GM12892 (cell line): Measurements from ENCODE around the gene RIC1.
A peak's percentile ranks its signal among the peaks of the same experiment; 100 is the strongest.
"Not testable (repeated sequence)": the region's sequence is repeated elsewhere in the genome, so short reads cannot be mapped to it uniquely, and the experiment has no call there.

Source experiments
- DNase-seq: peaks from one replicate; pipeline ENCODE4 v3.0.0; 2011; ENCODE audit not compliant: insufficient read length
- FAIRE-seq: peaks from 2 replicates; lab custom pipeline; 2011; peaks lifted over from hg19 to GRCh38; lab: Jason Lieb, UNC
- POLR2A ChIP-seq: IDR thresholded peaks from 2 replicates; pipeline ENCODE4 v1.6.1; 2011; ENCODE audit warnings: low read depth, low read length, control low read depth
- POLR2AphosphoS5 ChIP-seq: IDR thresholded peaks from 2 replicates; pipeline ENCODE4 v1.6.1; 2011; ENCODE audit warnings: low read depth, low read length, control low read depth
- TAF1 ChIP-seq: IDR thresholded peaks from 2 replicates; pipeline ENCODE4 v1.6.1; 2011; ENCODE audit warnings: low read depth, mild to moderate bottlenecking, control low read depth, low read length, borderline replicate concordance

RIC1 gene

DNA sequence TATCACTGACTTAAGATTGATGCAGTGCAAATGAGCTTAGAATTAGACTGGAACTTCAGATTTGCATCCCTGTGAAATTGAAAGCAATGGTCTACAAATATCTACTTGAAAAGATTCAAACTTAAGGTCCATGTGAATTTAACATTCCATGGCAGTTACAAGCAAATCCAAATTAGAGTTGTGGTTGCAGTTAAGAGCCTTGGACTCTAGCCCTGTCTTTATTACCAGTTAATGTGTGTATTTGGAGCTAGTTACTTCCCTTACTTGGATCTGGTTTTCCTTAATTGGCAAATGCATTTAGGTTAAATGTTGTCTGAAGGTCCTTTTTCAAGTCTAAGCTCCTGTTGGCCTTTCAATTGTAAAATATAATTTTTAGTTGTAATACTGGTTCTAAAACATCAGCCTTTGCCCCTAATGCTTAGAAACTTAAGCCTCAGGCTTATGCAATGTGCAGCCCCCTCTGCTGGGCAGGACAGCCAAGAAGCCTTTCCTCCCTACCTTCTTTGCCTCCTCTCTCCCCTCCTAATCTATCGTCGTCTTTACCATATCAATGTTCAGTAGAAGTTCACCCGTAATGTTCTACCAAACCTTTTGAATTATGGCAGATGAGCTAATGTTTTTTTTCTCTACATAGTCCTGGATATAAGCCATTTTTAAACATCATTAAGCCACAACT is 144.6 kb downstream of the RIC1 start:
- TF ChIP-seq TAF1 (no peak), POLR2A (no peak), POLR2AphosphoS5 (no peak)
- DNase-seq (no peak), FAIRE-seq (peak; percentile 65)

DNA sequence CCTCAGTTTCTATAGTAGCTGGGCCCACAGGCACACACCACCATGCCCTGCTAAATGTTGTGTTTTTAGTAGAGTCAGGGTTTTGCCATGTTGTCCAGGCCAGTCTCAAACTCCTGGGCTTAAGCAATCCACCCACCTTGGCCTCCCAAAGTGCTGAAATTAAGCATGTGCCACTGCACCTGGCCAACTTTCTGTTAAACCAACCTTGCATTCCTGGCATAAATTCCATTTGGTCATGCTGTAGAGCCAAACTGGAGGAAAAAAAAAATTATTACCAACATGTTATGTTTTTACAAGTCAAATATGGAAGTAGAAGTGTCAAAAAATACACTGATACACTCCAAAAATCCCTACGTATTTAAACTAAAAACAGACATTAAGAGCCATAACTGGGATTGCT is 149.9 kb downstream of the RIC1 start:
- FAIRE-seq (no peak), DNase-seq (no peak)
- TF ChIP-seq POLR2A (no peak), POLR2AphosphoS5 (no peak), TAF1 (no peak)

DNA sequence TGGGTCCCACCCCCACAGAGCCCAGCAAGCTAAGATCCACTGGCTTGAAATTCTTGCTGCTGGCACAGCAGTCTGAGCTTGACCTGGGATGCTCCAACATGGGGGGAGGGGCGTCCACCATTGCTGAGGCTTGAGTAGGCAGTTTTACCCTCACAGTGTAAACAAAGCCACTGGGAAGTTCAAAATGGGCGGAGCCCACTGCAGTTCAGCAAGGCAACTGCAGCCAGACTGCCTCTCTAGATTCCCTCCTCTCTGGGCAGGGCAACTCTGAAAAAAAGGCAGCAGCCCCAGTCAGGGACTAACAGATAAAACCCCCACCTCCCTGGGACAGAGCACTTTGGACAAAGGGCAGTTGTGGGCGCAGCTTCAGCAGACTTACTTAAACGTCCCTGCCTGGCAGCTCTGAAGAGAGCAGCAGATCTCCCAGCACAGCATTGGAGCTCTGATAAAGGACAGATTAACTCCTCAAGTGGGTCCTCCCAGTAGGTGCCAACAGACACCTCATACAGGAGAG is 150.9 kb downstream of the RIC1 start:
- DNase-seq, FAIRE-seq: not testable (repeated sequence)

DNA sequence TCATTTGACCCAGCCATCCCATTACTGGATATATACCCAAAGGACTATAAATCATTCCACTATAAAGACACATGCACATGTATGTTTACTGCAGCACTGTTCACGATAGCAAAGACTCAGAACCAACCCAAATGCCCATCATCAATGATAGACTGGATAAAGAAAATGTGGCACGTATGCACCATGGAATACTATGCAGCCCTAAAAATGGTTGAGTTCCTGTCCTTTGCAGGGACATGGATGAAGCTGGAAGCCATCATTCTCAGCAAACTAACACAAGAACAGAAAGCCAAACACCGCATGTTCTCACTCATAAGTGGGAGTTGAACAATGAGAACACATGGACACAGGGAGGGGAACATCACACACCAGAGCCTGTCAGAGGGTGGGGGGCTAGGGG is 154.5 kb downstream of the RIC1 start:
- DNase-seq, FAIRE-seq: not testable (repeated sequence)

DNA sequence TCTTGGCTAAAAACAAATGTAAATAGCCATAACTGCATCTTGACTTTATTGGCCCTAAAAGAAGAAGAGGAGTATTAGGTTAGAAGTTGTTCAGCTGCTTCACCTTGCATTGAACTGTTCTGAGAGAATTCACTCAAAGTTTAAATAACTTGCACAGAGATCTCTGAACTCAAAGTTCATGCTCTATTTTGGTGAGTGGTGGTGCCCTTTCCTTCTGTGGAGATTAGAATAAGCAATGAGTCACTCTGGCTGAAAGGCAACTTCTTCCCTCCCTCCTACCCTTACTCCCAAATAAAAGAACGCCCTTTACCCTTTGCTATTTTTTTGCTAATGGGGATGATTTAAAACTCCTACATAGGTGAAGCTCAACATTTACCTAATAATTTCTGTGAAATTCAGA is 155.1 kb downstream of the RIC1 start:
- FAIRE-seq (no peak), DNase-seq (no peak)
- no peak for TF ChIP-seq POLR2A
- no peak for TF ChIP-seq TAF1
- no peak for TF ChIP-seq POLR2AphosphoS5

DNA sequence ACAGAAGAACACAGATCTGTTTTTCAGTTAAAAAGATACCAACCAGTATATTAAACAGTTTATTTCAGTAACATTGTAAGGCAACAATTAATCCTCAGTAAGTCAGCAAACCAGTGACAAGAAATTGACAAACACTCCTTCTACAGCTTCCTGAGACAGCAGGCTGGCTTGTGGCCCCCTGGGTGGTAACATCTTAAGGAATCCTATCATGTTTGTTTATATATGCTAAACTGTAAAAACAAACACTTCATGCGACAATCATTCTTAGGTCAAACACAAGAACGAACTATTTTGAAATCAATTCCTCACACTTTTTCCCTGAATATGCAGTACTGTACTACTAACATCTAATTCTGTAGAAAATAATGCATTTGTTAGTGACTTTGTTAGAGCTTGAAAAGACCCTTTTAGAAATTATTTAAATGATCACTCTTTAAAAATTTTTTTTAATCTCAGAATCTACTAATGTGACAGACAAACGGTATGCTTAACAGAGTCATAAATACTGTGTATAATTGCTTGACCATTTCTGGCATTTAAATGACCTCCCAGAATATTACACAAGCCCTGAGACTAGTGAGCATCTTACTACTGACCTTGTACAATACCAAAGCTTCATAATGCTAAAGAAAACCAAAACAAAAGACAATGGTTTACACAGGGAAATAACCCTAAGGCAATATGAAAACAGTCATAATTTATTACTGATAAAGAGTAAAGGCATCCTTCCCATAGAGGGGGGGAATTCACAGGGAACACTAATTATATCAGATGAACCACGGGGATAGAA is 155.8 kb downstream of the RIC1 start:
- TF ChIP-seq TAF1 (no peak), POLR2A (no peak), POLR2AphosphoS5 (no peak)
- FAIRE-seq (no peak), DNase-seq (no peak)

DNA sequence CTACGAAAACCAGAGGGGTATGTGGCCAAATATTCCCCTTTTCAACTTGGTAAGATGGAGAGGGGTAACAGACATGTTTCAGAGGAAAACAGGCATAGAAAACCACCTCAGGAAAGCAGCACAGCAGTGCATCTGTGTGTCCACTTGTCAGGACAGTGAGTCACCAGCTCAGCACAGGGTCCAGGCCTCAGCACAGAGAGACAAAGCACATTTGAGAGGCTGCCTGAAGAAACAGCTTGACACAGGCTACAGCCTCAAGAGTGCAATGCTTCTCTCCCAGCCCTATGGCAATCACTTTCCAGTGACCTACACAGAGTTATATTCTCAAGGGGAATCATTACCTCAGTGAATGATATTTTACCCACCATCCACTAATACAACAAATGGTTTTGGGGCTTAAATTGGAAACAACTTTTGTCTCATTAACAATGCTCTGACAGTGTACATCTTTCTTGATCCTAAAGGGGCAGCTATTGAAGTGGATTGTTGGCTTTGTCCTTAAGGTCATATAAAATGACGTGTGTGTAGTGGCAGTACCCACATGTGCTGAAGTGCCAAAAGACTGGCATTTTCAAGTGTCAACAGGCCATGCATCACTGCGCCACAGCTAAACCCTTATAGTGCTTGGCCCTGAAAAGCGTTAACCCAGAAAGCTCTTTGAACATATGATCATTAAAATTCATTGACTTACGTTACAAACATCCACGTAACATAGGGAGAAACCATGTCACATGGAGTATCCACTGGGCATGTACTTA is 157.6 kb downstream of the RIC1 start:
- TF ChIP-seq TAF1 (no peak), POLR2AphosphoS5 (no peak), POLR2A (no peak)

DNA sequence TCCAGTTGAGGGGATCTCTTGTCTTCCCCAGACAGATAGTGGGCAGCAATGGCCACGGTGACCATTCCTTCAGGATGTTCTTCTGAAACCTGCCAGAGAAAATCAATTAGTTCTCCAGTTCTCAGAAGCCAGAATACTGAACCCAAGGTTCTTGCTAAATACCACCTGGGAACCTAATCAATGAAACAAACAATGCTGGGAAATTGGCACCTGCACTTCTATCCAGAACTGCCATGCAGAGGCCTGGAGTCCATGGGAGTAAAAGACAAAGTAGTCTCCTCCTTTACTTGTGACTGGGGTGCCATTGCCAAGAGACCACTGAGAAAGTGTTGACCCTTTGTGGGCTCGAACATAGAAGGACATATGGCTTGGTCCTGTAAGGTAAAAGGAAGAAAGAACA is 158.3 kb downstream of the RIC1 start:
- no peak for FAIRE-seq
- DNase-seq, result no peak
- no peak for TF ChIP-seq POLR2A
- no peak for TF ChIP-seq TAF1
- no peak for TF ChIP-seq POLR2AphosphoS5

More for the DNA sequence above, 157.6 kb downstream of the RIC1 start:
- FAIRE-seq (no peak), DNase-seq (no peak)

DNA sequence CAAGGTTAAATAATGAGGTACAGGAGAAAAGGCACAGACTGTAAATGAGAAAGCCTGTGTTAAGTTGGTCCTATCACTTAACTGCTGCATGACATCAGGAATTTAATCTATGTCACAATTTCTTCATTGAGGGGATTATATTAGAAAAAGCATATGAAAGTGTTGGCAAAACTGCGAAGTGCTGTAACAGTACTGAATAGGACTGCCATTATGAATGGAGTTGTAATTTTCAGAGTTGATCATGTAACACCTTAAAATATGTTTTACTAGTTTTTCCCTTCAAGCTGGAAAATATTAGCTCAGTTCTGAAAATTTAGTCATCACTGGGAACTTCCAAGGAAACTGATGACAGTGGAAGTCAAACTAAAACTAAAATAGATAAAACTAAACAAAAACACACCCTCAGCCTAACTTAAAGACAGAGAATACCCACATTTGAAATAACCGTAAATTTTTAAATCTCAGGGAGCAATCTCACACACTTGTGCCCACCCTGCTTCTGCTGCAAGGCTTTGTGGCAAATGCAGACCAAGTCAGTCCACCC is 158.9 kb downstream of the RIC1 start:
- FAIRE-seq (no peak), DNase-seq (no peak)
- TF ChIP-seq POLR2A (no peak), TAF1 (no peak), POLR2AphosphoS5 (no peak)

DNA sequence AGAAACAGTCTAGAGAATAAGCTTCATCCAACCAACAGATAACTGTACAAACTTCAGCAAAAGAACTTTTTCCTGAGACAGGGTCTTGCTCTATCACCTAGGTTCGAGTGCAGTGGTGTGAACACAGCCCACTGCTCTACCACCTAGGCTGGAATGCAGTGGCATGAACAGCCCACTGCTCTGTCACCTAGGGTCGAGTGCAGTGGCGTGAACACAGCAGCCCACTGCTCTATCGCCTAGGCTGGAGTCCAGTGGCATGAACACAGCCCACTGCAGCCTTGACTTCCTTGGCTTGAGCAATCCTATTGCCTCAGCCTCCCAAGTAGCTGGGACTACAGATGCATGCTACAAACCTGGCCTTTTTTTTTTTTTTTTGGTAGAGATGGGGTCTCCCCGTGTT is 160.6 kb downstream of the RIC1 start:
- FAIRE-seq (no peak), DNase-seq (no peak)
- TF ChIP-seq POLR2AphosphoS5, result no peak
- no peak for TF ChIP-seq POLR2A
- no peak for TF ChIP-seq TAF1

DNA sequence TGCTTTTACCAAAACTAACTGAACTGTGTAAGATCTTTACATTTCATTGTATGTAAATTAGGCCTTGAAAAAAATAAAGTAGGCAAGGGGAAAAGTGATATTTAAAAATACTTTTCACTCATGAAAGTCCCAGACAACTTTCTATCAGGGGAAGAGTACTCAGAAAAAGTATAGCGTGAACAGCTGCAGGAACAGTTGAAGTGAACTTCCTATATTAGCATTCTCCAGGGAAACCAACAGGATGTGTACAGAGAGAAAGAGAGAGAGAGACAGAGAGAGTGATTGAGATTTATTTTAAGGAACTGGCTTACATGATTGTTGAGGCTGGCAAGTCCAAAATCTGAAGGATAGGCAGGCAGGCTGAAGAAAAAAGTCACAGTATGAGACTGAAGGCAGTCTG is 162.0 kb downstream of the RIC1 start:
- DNase-seq (no peak), FAIRE-seq (peak; percentile 5)
- TF ChIP-seq TAF1, result no peak
- TF ChIP-seq POLR2AphosphoS5, result no peak
- no peak for TF ChIP-seq POLR2A

DNA sequence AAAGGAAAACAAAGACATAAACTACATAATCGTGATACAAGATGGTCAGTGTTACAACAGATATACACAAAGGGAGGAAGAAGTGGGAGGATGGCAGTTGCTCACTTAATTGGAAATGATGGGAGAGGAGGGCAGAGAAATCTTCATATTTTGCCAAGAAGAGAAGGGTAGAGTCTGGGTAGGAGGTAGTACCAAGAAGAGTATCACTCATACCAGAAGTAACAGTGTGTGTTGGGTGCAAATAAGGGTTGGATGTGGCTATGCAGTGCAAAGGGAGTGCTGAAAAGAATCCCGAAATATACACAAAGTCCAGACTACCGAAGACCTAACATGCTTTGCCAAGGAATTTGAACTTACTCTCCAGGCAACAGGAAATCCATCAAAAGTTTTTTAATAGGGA is 163.0 kb downstream of the RIC1 start:
- no peak for FAIRE-seq
- TF ChIP-seq POLR2AphosphoS5, result no peak
- TF ChIP-seq TAF1, result no peak
- TF ChIP-seq POLR2A, result no peak

More for the DNA sequence above, 163.0 kb downstream of the RIC1 start:
- no peak for DNase-seq
